ENCODE results near the gene UBAP2L. TPM values are rescaled to one million over a fixed set of nuclear protein-coding genes. Genes with fewer than 3 reads are reported as not detected.

Gene UBAP2L
- total and polyA plus RNA-seq, 2 experiments from 2014 or later = 73.0 to 132 TPM

GRCh38 chr1:154186177-154186576, 34.6 kb upstream of the UBAP2L start:
- TF ChIP-seq EZH2phosphoT487 (IDR thresholded peaks at IDR 0.05; ENCODE audit: insufficient read depth, low read depth) (no peak), EZH2 (IDR thresholded peaks at IDR 0.05; ENCODE audit: insufficient read depth, poor library complexity, severe bottlenecking) (no peak)
- Histone ChIP-seq H3K9me3 (ENCODE audit: low read depth) (no peaks in the 10 kb centered on the region), H3K9me2 (ENCODE audit: insufficient read depth) (no peaks in the 10 kb centered on the region), H4K20me1 (ENCODE audit: insufficient read depth) (peaks cover 7% of the 10 kb centered on the region), H3F3A (ENCODE audit: insufficient read depth) (peaks cover 16% of the 10 kb centered on the region), H3K79me2 (ENCODE audit: insufficient read depth) (peaks cover 17% of the 10 kb centered on the region), H3K4me2 (ENCODE audit: unreplicated experiment) (no peak overlapping the region), H3K9ac (no peak overlapping the region), H3K4me1 (ENCODE audit: insufficient read depth) (peaks cover 11% of the 10 kb centered on the region), H3K27ac (no peak overlapping the region), H2AFZ (no peak overlapping the region), H3K27me3 (replicated peaks; ENCODE audit: insufficient read depth) (no peaks in the 10 kb centered on the region), H3K4me3 (no peak overlapping the region), H3K36me3 (ENCODE audit: low read depth) (no peaks in the 10 kb centered on the region)
- in situ Hi-C loops (cut with MboI) = no loop called here
- WGBS, 2 experiments (ENCODE audit: low coverage in 1 of 2, low lambda C conversion rate in 2 of 2, missing lambda C conversion rate in 2 of 2) = 50 to 53% methylated on average over 1 of the region's 1 CpG
- DNase-seq = peak; percentile 37

GRCh38 chr1:154186852-154187501, 33.8 kb upstream of the UBAP2L start:
- H3K27ac ChIP-seq = no peak overlapping the region

GRCh38 chr1:154190550-154190949, 30.2 kb upstream of the UBAP2L start:
- H3K4me2 ChIP-seq (ENCODE audit: unreplicated experiment) = no peak overlapping the region
- in situ Hi-C loops (cut with MboI) = no loop called here
- DNase-seq = no peak
- H3K27me3 ChIP-seq (replicated peaks; ENCODE audit: insufficient read depth) = no peaks in the 10 kb centered on the region
- peaks cover 6% of the 10 kb centered on the region; the same call in 1 of the 2 replicates for H3K4me1 ChIP-seq (ENCODE audit: insufficient read depth)
- WGBS, 2 experiments (ENCODE audit: low coverage in 1 of 2, low lambda C conversion rate in 2 of 2, missing lambda C conversion rate in 2 of 2) = 18 to 25% methylated on average over 1 of the region's 1 CpG
- no peaks in the 10 kb centered on the region for H3K79me2 ChIP-seq (ENCODE audit: insufficient read depth)
- no peaks in the 10 kb centered on the region for H3K36me3 ChIP-seq (ENCODE audit: low read depth)
- no peak overlapping the region for H3K4me3 ChIP-seq
- H3F3A ChIP-seq (ENCODE audit: insufficient read depth) = no peaks in the 10 kb centered on the region
- no peaks in the 10 kb centered on the region for H3K9me2 ChIP-seq (ENCODE audit: insufficient read depth)
- no peak overlapping the region for H2AFZ ChIP-seq
- no peaks in the 10 kb centered on the region for H4K20me1 ChIP-seq (ENCODE audit: insufficient read depth)
- no peaks in the 10 kb centered on the region for H3K9me3 ChIP-seq (ENCODE audit: low read depth)
- TF ChIP-seq EZH2 (IDR thresholded peaks at IDR 0.05; ENCODE audit: insufficient read depth, poor library complexity, severe bottlenecking) = no peak
- TF ChIP-seq EZH2phosphoT487 (IDR thresholded peaks at IDR 0.05; ENCODE audit: insufficient read depth, low read depth) = no peak
- H3K9ac ChIP-seq = no peak overlapping the region
- H3K27ac ChIP-seq = no peak overlapping the region

More at GRCh38 chr1:154186852-154187501, 33.8 kb upstream of the UBAP2L start:
- no peak overlapping the region for H2AFZ ChIP-seq
- no peak for TF ChIP-seq EZH2 (IDR thresholded peaks at IDR 0.05; ENCODE audit: insufficient read depth, poor library complexity, severe bottlenecking)
- TF ChIP-seq EZH2phosphoT487 (IDR thresholded peaks at IDR 0.05; ENCODE audit: insufficient read depth, low read depth) = no peak
- peaks cover 6% of the 10 kb centered on the region; the same call in 1 of the 2 replicates for H3K4me1 ChIP-seq (ENCODE audit: insufficient read depth)
- in situ Hi-C loops (cut with MboI) = no loop called here
- H3F3A ChIP-seq (ENCODE audit: insufficient read depth) = peaks cover 8% of the 10 kb centered on the region
- no peaks in the 10 kb centered on the region for H3K36me3 ChIP-seq (ENCODE audit: low read depth)
- 47 to 50% methylated on average over 2 of the region's 2 CpGs for WGBS, 2 experiments (ENCODE audit: low coverage in 1 of 2, low lambda C conversion rate in 2 of 2, missing lambda C conversion rate in 2 of 2)
- H3K4me2 ChIP-seq (ENCODE audit: unreplicated experiment) = no peak overlapping the region
- no peaks in the 10 kb centered on the region for H3K9me3 ChIP-seq (ENCODE audit: low read depth)
- H3K9me2 ChIP-seq (ENCODE audit: insufficient read depth) = no peaks in the 10 kb centered on the region
- peaks cover 1% of the 10 kb centered on the region; the same call in 1 of the 2 replicates for H4K20me1 ChIP-seq (ENCODE audit: insufficient read depth)
- no peak overlapping the region for H3K4me3 ChIP-seq
- DNase-seq = no peak
- peaks cover 9% of the 10 kb centered on the region for H3K79me2 ChIP-seq (ENCODE audit: insufficient read depth)
- no peaks in the 10 kb centered on the region for H3K27me3 ChIP-seq (replicated peaks; ENCODE audit: insufficient read depth)
- H3K9ac ChIP-seq = no peak overlapping the region

GRCh38 chr1:154191990-154192461, 28.7 kb upstream of the UBAP2L start, which contains the start of gene TPM3:
Gene TPM3, minus strand, starts transcription at chr1:154192100. Its CDS starts 82 bp downstream, at chr1:154192018.
- Histone ChIP-seq H3K9me3 (ENCODE audit: low read depth) (no peaks in the 10 kb centered on the region), H4K20me1 (ENCODE audit: insufficient read depth) (no peaks in the 10 kb centered on the region), H3K36me3 (ENCODE audit: low read depth) (no peaks in the 10 kb centered on the region), H3K27me3 (replicated peaks; ENCODE audit: insufficient read depth) (no peaks in the 10 kb centered on the region), H3K4me1 (ENCODE audit: insufficient read depth) (peaks cover 6% of the 10 kb centered on the region; the same call in 1 of the 2 replicates), H3K9ac (no peak within 1 kb of the TSS), H3K4me2 (ENCODE audit: unreplicated experiment) (no peak within 1 kb of the TSS), H3K27ac (no peak within 1 kb of the TSS), H3K4me3 (no peak within 1 kb of the TSS), H2AFZ (no peak within 1 kb of the TSS), H3K9me2 (ENCODE audit: insufficient read depth) (no peaks in the 10 kb centered on the region), H3F3A (ENCODE audit: insufficient read depth) (no peaks in the 10 kb centered on the region), H3K79me2 (ENCODE audit: insufficient read depth) (no peaks in the 10 kb centered on the region)
- TF ChIP-seq EZH2phosphoT487 (IDR thresholded peaks at IDR 0.05; ENCODE audit: insufficient read depth, low read depth) = no peak
- TF ChIP-seq EZH2 (IDR thresholded peaks at IDR 0.05; ENCODE audit: insufficient read depth, poor library complexity, severe bottlenecking) = no peak
- in situ Hi-C loops (cut with MboI) = no loop called here
- DNase-seq = no peak
- WGBS, 2 experiments (ENCODE audit: low coverage in 1 of 2, low lambda C conversion rate in 2 of 2, missing lambda C conversion rate in 2 of 2) = 0 to 4% methylated on average over 1 of the region's 1 CpG
